Esophagus muscularis mucosa (tissue), 4 donors: ENCODE results near the gene CCDC187.

Source experiments
- EP300 ChIP-seq: sonication (generic); formaldehyde crosslinking; IDR thresholded peaks from one replicate; pipeline ENCODE4 v1.6.1; 2017; ENCODE audit warnings: antibody characterized with exemption
- POLR2A ChIP-seq: fragments of 450-650 bp; IDR thresholded peaks from one replicate; pipeline ENCODE4 v1.6.1; 2017; ENCODE audit warnings: antibody characterized with exemption, moderate library complexity, mild to moderate bottlenecking, low read depth
- TF ChIP-seq, protein P1 (sequence below), 3 experiments: fragments of 200-600 bp in 2 of 3; fragments of 450-650 bp in 1 of 3; sonication (generic) in 2 of 3; IDR thresholded peaks; one replicate each; pipeline ENCODE4 v1.5.1; 2017 to 2019; ENCODE audit warnings: antibody characterized with exemption in 3 of 3, mild to moderate bottlenecking in 2 of 3, moderate library complexity in 1 of 3

GRCh38 chr9:136311051-136312008, 7.4 kb upstream of the CCDC187 start:
- TF ChIP-seq, protein P1, sequence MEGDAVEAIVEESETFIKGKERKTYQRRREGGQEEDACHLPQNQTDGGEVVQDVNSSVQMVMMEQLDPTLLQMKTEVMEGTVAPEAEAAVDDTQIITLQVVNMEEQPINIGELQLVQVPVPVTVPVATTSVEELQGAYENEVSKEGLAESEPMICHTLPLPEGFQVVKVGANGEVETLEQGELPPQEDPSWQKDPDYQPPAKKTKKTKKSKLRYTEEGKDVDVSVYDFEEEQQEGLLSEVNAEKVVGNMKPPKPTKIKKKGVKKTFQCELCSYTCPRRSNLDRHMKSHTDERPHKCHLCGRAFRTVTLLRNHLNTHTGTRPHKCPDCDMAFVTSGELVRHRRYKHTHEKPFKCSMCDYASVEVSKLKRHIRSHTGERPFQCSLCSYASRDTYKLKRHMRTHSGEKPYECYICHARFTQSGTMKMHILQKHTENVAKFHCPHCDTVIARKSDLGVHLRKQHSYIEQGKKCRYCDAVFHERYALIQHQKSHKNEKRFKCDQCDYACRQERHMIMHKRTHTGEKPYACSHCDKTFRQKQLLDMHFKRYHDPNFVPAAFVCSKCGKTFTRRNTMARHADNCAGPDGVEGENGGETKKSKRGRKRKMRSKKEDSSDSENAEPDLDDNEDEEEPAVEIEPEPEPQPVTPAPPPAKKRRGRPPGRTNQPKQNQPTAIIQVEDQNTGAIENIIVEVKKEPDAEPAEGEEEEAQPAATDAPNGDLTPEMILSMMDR (IDR thresholded peaks at IDR 0.05), result no peak
- no peak for TF ChIP-seq POLR2A
- no peak for TF ChIP-seq EP300
